Panc1 (cell line): ENCODE measurements around the gene ASB2. TPM values are rescaled to one million over a fixed set of nuclear protein-coding genes. Genes with fewer than 3 reads are reported as not detected.

Experiments
- ATAC-seq: fragments of 200-7000 bp; cut with Tn5 transposase; 2 replicates; pipeline ENCODE4 v1.9.1; 2020; ENCODE audit warnings: mild to moderate bottlenecking, moderate library complexity
- BruUV-seq: library from RNA; stranded (reverse); fragments of 400-500 nt; replicated peaks from 2 replicates; lab custom pipeline; 2021; lab: Mats Ljungman, UMichigan
- CTCF ChIA-PET: fragments of 300-600 bp; sonication (Branson Sonifier 250); formaldehyde crosslinking; loops from one replicate; lab custom pipeline; 2022; ENCODE audit warnings: antibody characterized with exemption; lab: Charles Lee
- POLR2A ChIA-PET: fragments of 300-600 bp; sonication (Branson Sonifier 250); formaldehyde crosslinking; loops from one replicate; lab custom pipeline; 2022; ENCODE audit warnings: antibody characterized with exemption; lab: Charles Lee
- DNase-seq: peaks from one replicate; pipeline ENCODE4 v3.0.0-alpha.2; 2010; ENCODE audit warnings: low read depth, low spot score
- H3K27ac ChIP-seq: 2 replicates; pipeline ENCODE4 v1.5.1; 2011; ENCODE audit warnings: mild to moderate bottlenecking, low read length, inconsistent platforms
- H3K27me3 ChIP-seq: fragments of 200-500 bp; sonication (Bioruptor generic); 2 replicates; pipeline ENCODE4 v1.6.0; 2014; ENCODE audit warnings: low read length, inconsistent platforms; ENCODE audit not compliant: control insufficient read depth, insufficient read depth
- H3K36me3 ChIP-seq: fragments of 200-500 bp; sonication (Bioruptor generic); 2 replicates; pipeline ENCODE4 v1.5.1; 2014; ENCODE audit warnings: inconsistent platforms, mild to moderate bottlenecking, low read length, moderate library complexity; ENCODE audit not compliant: control insufficient read depth, insufficient read depth
- H3K4me1 ChIP-seq: 2 replicates; pipeline ENCODE4 v1.5.1; 2011; ENCODE audit warnings: inconsistent platforms, mild to moderate bottlenecking, low read length, moderate library complexity; ENCODE audit not compliant: control insufficient read depth, insufficient read depth
- H3K4me3 ChIP-seq, 2 experiments: 2 replicates each; pipeline ENCODE4 v1.5.1; 2011 to 2012; ENCODE audit warnings: low read depth in 2 of 2, low read length in 2 of 2, mild to moderate bottlenecking in 2 of 2, inconsistent platforms in 1 of 2, moderate library complexity in 1 of 2
- H3K9me3 ChIP-seq: fragments of 200-500 bp; sonication (Bioruptor generic); 2 replicates; pipeline ENCODE4 v1.5.1; 2014; ENCODE audit warnings: low read depth, mild to moderate bottlenecking, inconsistent platforms, low read length, moderate library complexity; ENCODE audit not compliant: control insufficient read depth, insufficient read depth
- CTCF ChIP-seq: fragments of 450-650 bp; IDR thresholded peaks from 2 replicates; pipeline ENCODE4 v1.5.1; 2017; ENCODE audit warnings: mild to moderate bottlenecking
- POLR2AphosphoS5 ChIP-seq: IDR thresholded peaks from 2 replicates; pipeline ENCODE4 v1.6.1; 2012; ENCODE audit warnings: mild to moderate bottlenecking, low read depth, low read length, moderate library complexity
- REST ChIP-seq, 2 experiments: IDR thresholded peaks; 2 replicates each; pipeline ENCODE4 v1.6.1; 2011 to 2012; ENCODE audit warnings: low read depth in 2 of 2, control low read depth in 1 of 2, low read length in 1 of 2, mild to moderate bottlenecking in 1 of 2, moderate library complexity in 1 of 2; ENCODE audit not compliant: insufficient read depth in 1 of 2
- SIN3A ChIP-seq: IDR thresholded peaks from 2 replicates; pipeline ENCODE4 v1.6.1; 2012; ENCODE audit warnings: low read depth, mild to moderate bottlenecking, low read length, moderate library complexity, borderline replicate concordance; ENCODE audit not compliant: insufficient read depth
- TCF7L2 ChIP-seq: IDR thresholded peaks from 2 replicates; pipeline ENCODE4 v1.6.1; 2011; ENCODE audit warnings: mild to moderate bottlenecking, low read depth, low read length, inconsistent platforms
- in situ Hi-C: cut with HindIII; loops from 2 replicates; pipeline ENCODE4 v1.10.0; 2016; ENCODE audit warnings: low sequenced_read_pairs, low pct_unique_long_range_greater_than_20kb
- intact Hi-C: fragments of 100-400 bp; cut with micrococcal nuclease; formaldehyde crosslinking; loops from one replicate; pipeline ENCODE4 v1.10.0; 2022; ENCODE audit not compliant: unreplicated experiment
- total RNA-seq: library from RNA; stranded (reverse); gene quantifications from one replicate; pipeline ENCODE4 v1.2.1, GENCODE V29; 2021; ENCODE audit not compliant: unreplicated experiment

The ASB2 gene
- total RNA-seq, 1 experiment from 2014 or later: 0.28 TPM

GRCh38 chr14:93930296-93930988 lies 45.9 kb downstream of the ASB2 start:
- DNase-seq: no peak
- ChIA-PET POLR2A (no interaction called here), CTCF (interaction anchor here (1.6 kb wide), 1 partner anchor 10 kb away, joined by 5 read pairs; no protein-coding TSS in a partner anchor)
- Histone ChIP-seq H3K4me3 (no peak overlapping the region), H3K4me1 (no peaks in the 10 kb centered on the region), H3K27ac (no peak overlapping the region), H3K9me3 (no peaks in the 10 kb centered on the region), H3K27me3 (no peaks in the 10 kb centered on the region), H3K36me3 (no peaks in the 10 kb centered on the region)
- ATAC-seq: no peak
- TF ChIP-seq CTCF (no peak), TCF7L2 (no peak), REST (IDR thresholded peaks at IDR 0.05; ENCODE audit: insufficient read depth in 1 of 2, low read depth in 2 of 2, low read length in 1 of 2) (no peak), POLR2AphosphoS5 (no peak), SIN3A (no peak)
- in situ Hi-C loops: no loop called here
- intact Hi-C loops: loop anchor here (10.0 kb wide), 1 partner anchor 204 kb away; no protein-coding TSS in a partner anchor
- no TSS peak for BruUV-seq

- H3K36me3 ChIP-seq: no peaks in the 10 kb centered on the region
- no peaks in the 10 kb centered on the region for H3K9me3 ChIP-seq
- no peaks in the 10 kb centered on the region for H3K27me3 ChIP-seq
- POLR2A ChIA-PET: no interaction called here
- H3K4me1 ChIP-seq: no peaks in the 10 kb centered on the region
- no peak overlapping the region for H3K27ac ChIP-seq
- intact Hi-C loops (loop anchor here (10.0 kb wide), 1 partner anchor 205 kb away; no protein-coding TSS in a partner anchor), in situ Hi-C loops (no loop called here)
- CTCF ChIA-PET: no interaction called here
- DNase-seq: no peak
- no TSS peak for BruUV-seq
- no peak for ATAC-seq
- no peak for TF ChIP-seq TCF7L2
- no peak for TF ChIP-seq POLR2AphosphoS5
- TF ChIP-seq REST (IDR thresholded peaks at IDR 0.05; ENCODE audit: insufficient read depth in 1 of 2, low read depth in 2 of 2, low read length in 1 of 2): no peak
- no peak for TF ChIP-seq CTCF
- TF ChIP-seq SIN3A: no peak
- no peak overlapping the region for H3K4me3 ChIP-seq
Measured at GRCh38 chr14:93929657-93930056, 46.7 kb downstream of the ASB2 start.
